SH-SY5Y (cell line): Measurements from ENCODE around the gene PTPRM.

Experiments used
- GATA2 ChIP-seq: IDR thresholded peaks from 2 replicates; pipeline ENCODE4 v1.6.1; 2011; ENCODE audit warnings: mild to moderate bottlenecking, low read depth, low read length
- GATA3 ChIP-seq: IDR thresholded peaks from 2 replicates; pipeline ENCODE4 v1.6.1; 2011; ENCODE audit warnings: low read depth, mild to moderate bottlenecking, low read length, moderate library complexity

GRCh38 chr18:7890075-7890474 lies 323.0 kb downstream of the PTPRM start:
- TF ChIP-seq GATA2 (no peak), GATA3 (no peak)
